GM23338 (cell line): Measurements from ENCODE around the gene UNC13A. TPM values are rescaled to one million over a fixed set of nuclear protein-coding genes. Genes with fewer than 3 reads are reported as not detected.

Source experiments
- ATAC-seq: fragments of 200-7000 bp; cut with Tn5 transposase; 3 replicates; pipeline ENCODE4 v1.9.1; 2020
- DNase-seq: peaks from one replicate; pipeline ENCODE4 v3.0.0-alpha.2; 2015; ENCODE audit warnings: low spot score
- H2AFZ ChIP-seq: fragments of 200-600 bp; sonication (generic); 2 replicates; pipeline ENCODE4 v1.8.0; 2016; ENCODE audit warnings: antibody characterized with exemption, mild to moderate bottlenecking, moderate library complexity
- H3F3A ChIP-seq: fragments of 200-600 bp; sonication (generic); replicated peaks from 2 replicates; pipeline ENCODE4 v1.8.0; 2017; ENCODE audit warnings: antibody characterized with exemption, mixed run types, low read depth
- H3K27ac ChIP-seq: fragments of 200-600 bp; sonication (generic); 2 replicates; pipeline ENCODE4 v1.6.1; 2016; ENCODE audit warnings: low read depth
- H3K27me3 ChIP-seq: fragments of 200-600 bp; sonication (generic); 2 replicates; pipeline ENCODE4 v1.8.0; 2016; ENCODE audit warnings: mild to moderate bottlenecking, mixed run types, moderate library complexity; ENCODE audit not compliant: insufficient read depth
- H3K36me3 ChIP-seq: fragments of 200-600 bp; sonication (generic); 2 replicates; pipeline ENCODE4 v1.8.0; 2016; ENCODE audit warnings: mild to moderate bottlenecking; ENCODE audit not compliant: insufficient read depth
- H3K4me1 ChIP-seq: fragments of 200-600 bp; sonication (generic); 2 replicates; pipeline ENCODE4 v1.8.0; 2016; ENCODE audit warnings: mild to moderate bottlenecking, moderate library complexity; ENCODE audit not compliant: insufficient read depth
- H3K4me2 ChIP-seq: fragments of 200-600 bp; sonication (generic); 2 replicates; pipeline ENCODE4 v1.7.1; 2017; ENCODE audit warnings: mixed run types
- H3K4me3 ChIP-seq: fragments of 200-600 bp; sonication (generic); 2 replicates; pipeline ENCODE4 v1.6.1; 2016; ENCODE audit warnings: mixed run types
- H3K79me2 ChIP-seq: fragments of 200-600 bp; sonication (generic); replicated peaks from 2 replicates; pipeline ENCODE4 v1.8.0; 2017; ENCODE audit warnings: mild to moderate bottlenecking; ENCODE audit not compliant: insufficient read depth
- H3K9me2 ChIP-seq: fragments of 200-600 bp; sonication (generic); 2 replicates; pipeline ENCODE4 v1.8.0; 2017; ENCODE audit not compliant: insufficient read depth
- H4K20me1 ChIP-seq: fragments of 200-600 bp; sonication (generic); replicated peaks from 2 replicates; pipeline ENCODE4 v1.8.0; 2017; ENCODE audit warnings: mild to moderate bottlenecking; ENCODE audit not compliant: insufficient read depth
- H3K27ac Mint-ChIP-seq: 2 replicates; pipeline ENCODE4 v1.8.0; 2020; ENCODE audit warnings: inconsistent platforms, mild to moderate bottlenecking, moderate library complexity, mixed read lengths
- H3K27me3 Mint-ChIP-seq: 3 replicates; pipeline ENCODE4 v1.8.0; 2022; ENCODE audit warnings: low read depth, mild to moderate bottlenecking, moderate library complexity, mixed read lengths, inconsistent platforms; ENCODE audit not compliant: insufficient read depth, poor library complexity
- H3K36me3 Mint-ChIP-seq: 3 replicates; pipeline ENCODE4 v1.8.0; 2021; ENCODE audit warnings: low read depth, mild to moderate bottlenecking, inconsistent platforms, moderate library complexity, mixed read lengths
- H3K4me1 Mint-ChIP-seq: 3 replicates; pipeline ENCODE4 v1.8.0; 2020; ENCODE audit warnings: mild to moderate bottlenecking, inconsistent platforms, mixed read lengths
- H3K4me3 Mint-ChIP-seq: 3 replicates; pipeline ENCODE4 v1.8.0; 2021; ENCODE audit warnings: moderate library complexity, mild to moderate bottlenecking, inconsistent platforms, mixed read lengths
- H3K9me3 Mint-ChIP-seq: 3 replicates; pipeline ENCODE4 v1.8.0; 2020; ENCODE audit warnings: moderate library complexity, mild to moderate bottlenecking, inconsistent platforms, mixed read lengths
- CREB1 ChIP-seq: fragments of 250-450 bp; sonication (Bioruptor Pico); IDR thresholded peaks from 2 replicates; pipeline ENCODE4 v1.5.0; 2020; ENCODE audit warnings: low read depth, mild to moderate bottlenecking, moderate library complexity
- EZH2 ChIP-seq: fragments of 200-600 bp; sonication (generic); IDR thresholded peaks from one replicate; pipeline ENCODE4 v1.8.0; 2017; ENCODE audit warnings: antibody characterized with exemption, mild to moderate bottlenecking, low read depth; ENCODE audit not compliant: unreplicated experiment
- EZH2phosphoT487 ChIP-seq: fragments of 200-600 bp; sonication (generic); IDR thresholded peaks from one replicate; pipeline ENCODE4 v1.8.1; 2018; ENCODE audit warnings: antibody characterized with exemption; ENCODE audit not compliant: unreplicated experiment
- JUNB ChIP-seq: IDR thresholded peaks from one replicate; pipeline ENCODE4 v1.6.1; 2016; ENCODE audit warnings: antibody characterized with exemption; ENCODE audit not compliant: unreplicated experiment
- NANOG ChIP-seq: IDR thresholded peaks from 2 replicates; pipeline ENCODE4 v1.6.1; 2016; ENCODE audit warnings: antibody characterized with exemption, borderline replicate concordance
- POLR2AphosphoS5 ChIP-seq: IDR thresholded peaks from 2 replicates; pipeline ENCODE4 v1.6.1; 2016; ENCODE audit warnings: antibody characterized with exemption, low read depth
- STAT1 ChIP-seq: IDR thresholded peaks from one replicate; pipeline ENCODE4 v1.6.1; 2016; ENCODE audit warnings: antibody characterized with exemption; ENCODE audit not compliant: unreplicated experiment
- ZNF114 ChIP-seq: fragments of 250-450 bp; sonication (Bioruptor Pico); IDR thresholded peaks from 2 replicates; pipeline ENCODE4 v1.5.0; 2020; ENCODE audit warnings: mild to moderate bottlenecking, moderate library complexity
- ZNF331 ChIP-seq: fragments of 250-450 bp; sonication (Bioruptor Pico); IDR thresholded peaks from 2 replicates; pipeline ENCODE4 v1.5.0; 2020; ENCODE audit warnings: low read depth, mild to moderate bottlenecking, moderate library complexity
- polyA plus RNA-seq: library from polyadenylated mRNA; unstranded; fragments of >200 nt; fragmentation: Nextera tagmentation; extraction: Ambion mirVana; gene quantifications from 2 replicates; pipeline ENCODE4 v1.2.1, GENCODE V29; 2016
- total RNA-seq: library from RNA; depleted of rRNA; stranded (reverse); fragments of >200 nt; shearing (Covaris generic); gene quantifications from 2 replicates; pipeline ENCODE4 v1.2.3, GENCODE V29; 2014
- TF ChIP-seq, protein P1 (sequence below): IDR thresholded peaks from one replicate; pipeline ENCODE4 v1.6.1; 2018; ENCODE audit warnings: antibody characterized with exemption; ENCODE audit not compliant: unreplicated experiment
- TF ChIP-seq, protein P2 (sequence below), 2 experiments: fragments of 200-600 bp in 1 of 2; sonication (generic) in 1 of 2; conservative IDR thresholded peaks; 2 replicates each; pipeline versions ENCODE4 v1.5.1 to v1.6.1; 2016 to 2017; ENCODE audit warnings: antibody characterized with exemption in 2 of 2, low read depth in 2 of 2, mild to moderate bottlenecking in 2 of 2, moderate library complexity in 1 of 2
- TF ChIP-seq, protein P3 (sequence below): IDR thresholded peaks from 2 replicates; pipeline ENCODE4 v1.6.1; 2016; ENCODE audit warnings: antibody characterized with exemption
- TF ChIP-seq, protein P4 (sequence below): fragments of 250-450 bp; sonication (Bioruptor Pico); IDR thresholded peaks from 2 replicates; pipeline ENCODE4 v1.5.0; 2020; ENCODE audit warnings: mild to moderate bottlenecking, moderate library complexity

The UNC13A gene
- total and polyA plus RNA-seq, 2 experiments from 2014 or later, result 9.5 to 30.4 TPM

DNA sequence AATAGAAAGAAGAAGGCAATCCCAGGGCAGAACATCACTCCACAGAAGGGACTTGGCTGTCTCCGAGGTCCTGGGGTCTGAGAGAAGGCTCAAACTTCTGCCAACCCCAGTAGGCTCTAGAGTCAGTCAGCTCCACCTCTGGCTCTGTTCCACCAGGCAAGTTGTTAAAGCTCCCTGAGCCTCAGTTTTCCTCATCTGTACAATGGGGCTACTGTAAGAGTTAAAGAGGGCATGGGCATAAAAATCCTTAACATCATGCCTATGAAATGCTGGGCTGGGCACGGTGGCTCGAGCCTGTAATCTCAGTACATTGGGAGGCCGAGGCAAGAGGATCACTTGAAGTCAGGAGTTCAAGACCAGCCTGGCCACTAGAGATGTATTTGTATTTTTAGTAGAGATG is 5.1 kb downstream of the UNC13A start:
- Histone ChIP-seq H3F3A (0 out of 2 replicates have a peak, but pooled peaks cover 8% of the 10 kb centered on the region), H3K79me2 (peaks cover 75% of the 10 kb centered on the region), H3K4me2 (no peak overlapping the region), H3K4me1 (peaks cover 20% of the 10 kb centered on the region), H3K27me3 (peaks cover 3% of the 10 kb centered on the region; the same call in 1 of the 2 replicates), H3K36me3 (no peaks in the 10 kb centered on the region), H3K27ac (no peak overlapping the region), H2AFZ (no peak overlapping the region), H3K9me2 (no peaks in the 10 kb centered on the region), H4K20me1 (peaks cover 21% of the 10 kb centered on the region), H3K4me3 (no peak overlapping the region)
- Mint-ChIP-seq H3K4me3 (no peak overlapping the region), H3K27me3 (peaks cover 15% of the 10 kb centered on the region), H3K9me3 (0 out of 3 replicates have a peak, but pooled peaks cover 2% of the 10 kb centered on the region), H3K27ac (no peak overlapping the region), H3K4me1 (peaks cover 31% of the 10 kb centered on the region), H3K36me3 (peaks cover 14% of the 10 kb centered on the region)
- ATAC-seq (no peak), DNase-seq (no peak)
- TF ChIP-seq ZNF114 (CRISPR knock-in tag) (no peak), STAT1 (no peak), EZH2phosphoT487 (no peak), POLR2AphosphoS5 (no peak), NANOG (no peak), ZNF331 (CRISPR knock-in tag) (no peak), CREB1 (CRISPR knock-in tag) (no peak), EZH2 (no peak), JUNB (no peak)
- TF ChIP-seq, protein P1, sequence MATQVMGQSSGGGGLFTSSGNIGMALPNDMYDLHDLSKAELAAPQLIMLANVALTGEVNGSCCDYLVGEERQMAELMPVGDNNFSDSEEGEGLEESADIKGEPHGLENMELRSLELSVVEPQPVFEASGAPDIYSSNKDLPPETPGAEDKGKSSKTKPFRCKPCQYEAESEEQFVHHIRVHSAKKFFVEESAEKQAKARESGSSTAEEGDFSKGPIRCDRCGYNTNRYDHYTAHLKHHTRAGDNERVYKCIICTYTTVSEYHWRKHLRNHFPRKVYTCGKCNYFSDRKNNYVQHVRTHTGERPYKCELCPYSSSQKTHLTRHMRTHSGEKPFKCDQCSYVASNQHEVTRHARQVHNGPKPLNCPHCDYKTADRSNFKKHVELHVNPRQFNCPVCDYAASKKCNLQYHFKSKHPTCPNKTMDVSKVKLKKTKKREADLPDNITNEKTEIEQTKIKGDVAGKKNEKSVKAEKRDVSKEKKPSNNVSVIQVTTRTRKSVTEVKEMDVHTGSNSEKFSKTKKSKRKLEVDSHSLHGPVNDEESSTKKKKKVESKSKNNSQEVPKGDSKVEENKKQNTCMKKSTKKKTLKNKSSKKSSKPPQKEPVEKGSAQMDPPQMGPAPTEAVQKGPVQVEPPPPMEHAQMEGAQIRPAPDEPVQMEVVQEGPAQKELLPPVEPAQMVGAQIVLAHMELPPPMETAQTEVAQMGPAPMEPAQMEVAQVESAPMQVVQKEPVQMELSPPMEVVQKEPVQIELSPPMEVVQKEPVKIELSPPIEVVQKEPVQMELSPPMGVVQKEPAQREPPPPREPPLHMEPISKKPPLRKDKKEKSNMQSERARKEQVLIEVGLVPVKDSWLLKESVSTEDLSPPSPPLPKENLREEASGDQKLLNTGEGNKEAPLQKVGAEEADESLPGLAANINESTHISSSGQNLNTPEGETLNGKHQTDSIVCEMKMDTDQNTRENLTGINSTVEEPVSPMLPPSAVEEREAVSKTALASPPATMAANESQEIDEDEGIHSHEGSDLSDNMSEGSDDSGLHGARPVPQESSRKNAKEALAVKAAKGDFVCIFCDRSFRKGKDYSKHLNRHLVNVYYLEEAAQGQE, result no peak
- TF ChIP-seq, protein P2, sequence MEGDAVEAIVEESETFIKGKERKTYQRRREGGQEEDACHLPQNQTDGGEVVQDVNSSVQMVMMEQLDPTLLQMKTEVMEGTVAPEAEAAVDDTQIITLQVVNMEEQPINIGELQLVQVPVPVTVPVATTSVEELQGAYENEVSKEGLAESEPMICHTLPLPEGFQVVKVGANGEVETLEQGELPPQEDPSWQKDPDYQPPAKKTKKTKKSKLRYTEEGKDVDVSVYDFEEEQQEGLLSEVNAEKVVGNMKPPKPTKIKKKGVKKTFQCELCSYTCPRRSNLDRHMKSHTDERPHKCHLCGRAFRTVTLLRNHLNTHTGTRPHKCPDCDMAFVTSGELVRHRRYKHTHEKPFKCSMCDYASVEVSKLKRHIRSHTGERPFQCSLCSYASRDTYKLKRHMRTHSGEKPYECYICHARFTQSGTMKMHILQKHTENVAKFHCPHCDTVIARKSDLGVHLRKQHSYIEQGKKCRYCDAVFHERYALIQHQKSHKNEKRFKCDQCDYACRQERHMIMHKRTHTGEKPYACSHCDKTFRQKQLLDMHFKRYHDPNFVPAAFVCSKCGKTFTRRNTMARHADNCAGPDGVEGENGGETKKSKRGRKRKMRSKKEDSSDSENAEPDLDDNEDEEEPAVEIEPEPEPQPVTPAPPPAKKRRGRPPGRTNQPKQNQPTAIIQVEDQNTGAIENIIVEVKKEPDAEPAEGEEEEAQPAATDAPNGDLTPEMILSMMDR (conservative IDR thresholded peaks at IDR 0.05; ENCODE audit: low read depth in 2 of 2), result no peak
- TF ChIP-seq, protein P3, sequence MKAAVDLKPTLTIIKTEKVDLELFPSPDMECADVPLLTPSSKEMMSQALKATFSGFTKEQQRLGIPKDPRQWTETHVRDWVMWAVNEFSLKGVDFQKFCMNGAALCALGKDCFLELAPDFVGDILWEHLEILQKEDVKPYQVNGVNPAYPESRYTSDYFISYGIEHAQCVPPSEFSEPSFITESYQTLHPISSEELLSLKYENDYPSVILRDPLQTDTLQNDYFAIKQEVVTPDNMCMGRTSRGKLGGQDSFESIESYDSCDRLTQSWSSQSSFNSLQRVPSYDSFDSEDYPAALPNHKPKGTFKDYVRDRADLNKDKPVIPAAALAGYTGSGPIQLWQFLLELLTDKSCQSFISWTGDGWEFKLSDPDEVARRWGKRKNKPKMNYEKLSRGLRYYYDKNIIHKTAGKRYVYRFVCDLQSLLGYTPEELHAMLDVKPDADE, result no peak
- TF ChIP-seq, protein P4, sequence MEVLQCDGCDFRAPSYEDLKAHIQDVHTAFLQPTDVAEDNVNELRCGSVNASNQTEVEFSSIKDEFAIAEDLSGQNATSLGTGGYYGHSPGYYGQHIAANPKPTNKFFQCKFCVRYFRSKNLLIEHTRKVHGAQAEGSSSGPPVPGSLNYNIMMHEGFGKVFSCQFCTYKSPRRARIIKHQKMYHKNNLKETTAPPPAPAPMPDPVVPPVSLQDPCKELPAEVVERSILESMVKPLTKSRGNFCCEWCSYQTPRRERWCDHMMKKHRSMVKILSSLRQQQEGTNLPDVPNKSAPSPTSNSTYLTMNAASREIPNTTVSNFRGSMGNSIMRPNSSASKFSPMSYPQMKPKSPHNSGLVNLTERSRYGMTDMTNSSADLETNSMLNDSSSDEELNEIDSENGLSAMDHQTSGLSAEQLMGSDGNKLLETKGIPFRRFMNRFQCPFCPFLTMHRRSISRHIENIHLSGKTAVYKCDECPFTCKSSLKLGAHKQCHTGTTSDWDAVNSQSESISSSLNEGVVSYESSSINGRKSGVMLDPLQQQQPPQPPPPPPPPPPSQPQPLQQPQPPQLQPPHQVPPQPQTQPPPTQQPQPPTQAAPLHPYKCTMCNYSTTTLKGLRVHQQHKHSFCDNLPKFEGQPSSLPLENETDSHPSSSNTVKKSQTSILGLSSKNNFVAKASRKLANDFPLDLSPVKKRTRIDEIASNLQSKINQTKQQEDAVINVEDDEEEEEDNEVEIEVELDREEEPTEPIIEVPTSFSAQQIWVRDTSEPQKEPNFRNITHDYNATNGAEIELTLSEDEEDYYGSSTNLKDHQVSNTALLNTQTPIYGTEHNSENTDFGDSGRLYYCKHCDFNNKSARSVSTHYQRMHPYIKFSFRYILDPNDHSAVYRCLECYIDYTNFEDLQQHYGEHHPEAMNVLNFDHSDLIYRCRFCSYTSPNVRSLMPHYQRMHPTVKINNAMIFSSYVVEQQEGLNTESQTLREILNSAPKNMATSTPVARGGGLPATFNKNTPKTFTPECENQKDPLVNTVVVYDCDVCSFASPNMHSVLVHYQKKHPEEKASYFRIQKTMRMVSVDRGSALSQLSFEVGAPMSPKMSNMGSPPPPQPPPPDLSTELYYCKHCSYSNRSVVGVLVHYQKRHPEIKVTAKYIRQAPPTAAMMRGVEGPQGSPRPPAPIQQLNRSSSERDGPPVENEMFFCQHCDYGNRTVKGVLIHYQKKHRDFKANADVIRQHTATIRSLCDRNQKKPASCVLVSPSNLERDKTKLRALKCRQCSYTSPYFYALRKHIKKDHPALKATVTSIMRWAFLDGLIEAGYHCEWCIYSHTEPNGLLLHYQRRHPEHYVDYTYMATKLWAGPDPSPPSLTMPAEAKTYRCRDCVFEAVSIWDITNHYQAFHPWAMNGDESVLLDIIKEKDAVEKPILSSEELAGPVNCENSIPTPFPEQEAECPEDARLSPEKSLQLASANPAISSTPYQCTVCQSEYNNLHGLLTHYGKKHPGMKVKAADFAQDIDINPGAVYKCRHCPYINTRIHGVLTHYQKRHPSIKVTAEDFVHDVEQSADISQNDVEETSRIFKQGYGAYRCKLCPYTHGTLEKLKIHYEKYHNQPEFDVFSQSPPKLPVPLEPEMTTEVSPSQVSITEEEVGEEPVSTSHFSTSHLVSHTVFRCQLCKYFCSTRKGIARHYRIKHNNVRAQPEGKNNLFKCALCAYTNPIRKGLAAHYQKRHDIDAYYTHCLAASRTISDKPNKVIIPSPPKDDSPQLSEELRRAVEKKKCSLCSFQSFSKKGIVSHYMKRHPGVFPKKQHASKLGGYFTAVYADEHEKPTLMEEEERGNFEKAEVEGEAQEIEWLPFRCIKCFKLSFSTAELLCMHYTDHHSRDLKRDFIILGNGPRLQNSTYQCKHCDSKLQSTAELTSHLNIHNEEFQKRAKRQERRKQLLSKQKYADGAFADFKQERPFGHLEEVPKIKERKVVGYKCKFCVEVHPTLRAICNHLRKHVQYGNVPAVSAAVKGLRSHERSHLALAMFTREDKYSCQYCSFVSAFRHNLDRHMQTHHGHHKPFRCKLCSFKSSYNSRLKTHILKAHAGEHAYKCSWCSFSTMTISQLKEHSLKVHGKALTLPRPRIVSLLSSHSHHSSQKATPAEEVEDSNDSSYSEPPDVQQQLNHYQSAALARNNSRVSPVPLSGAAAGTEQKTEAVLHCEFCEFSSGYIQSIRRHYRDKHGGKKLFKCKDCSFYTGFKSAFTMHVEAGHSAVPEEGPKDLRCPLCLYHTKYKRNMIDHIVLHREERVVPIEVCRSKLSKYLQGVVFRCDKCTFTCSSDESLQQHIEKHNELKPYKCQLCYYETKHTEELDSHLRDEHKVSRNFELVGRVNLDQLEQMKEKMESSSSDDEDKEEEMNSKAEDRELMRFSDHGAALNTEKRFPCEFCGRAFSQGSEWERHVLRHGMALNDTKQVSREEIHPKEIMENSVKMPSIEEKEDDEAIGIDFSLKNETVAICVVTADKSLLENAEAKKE, result no peak
